ENCODE results near the gene AGRN. TPM values are rescaled to one million over a fixed set of nuclear protein-coding genes. Genes with fewer than 3 reads are reported as not detected.

The AGRN gene
- total RNA-seq, 1 experiment from 2014 or later = 134 TPM

DNA sequence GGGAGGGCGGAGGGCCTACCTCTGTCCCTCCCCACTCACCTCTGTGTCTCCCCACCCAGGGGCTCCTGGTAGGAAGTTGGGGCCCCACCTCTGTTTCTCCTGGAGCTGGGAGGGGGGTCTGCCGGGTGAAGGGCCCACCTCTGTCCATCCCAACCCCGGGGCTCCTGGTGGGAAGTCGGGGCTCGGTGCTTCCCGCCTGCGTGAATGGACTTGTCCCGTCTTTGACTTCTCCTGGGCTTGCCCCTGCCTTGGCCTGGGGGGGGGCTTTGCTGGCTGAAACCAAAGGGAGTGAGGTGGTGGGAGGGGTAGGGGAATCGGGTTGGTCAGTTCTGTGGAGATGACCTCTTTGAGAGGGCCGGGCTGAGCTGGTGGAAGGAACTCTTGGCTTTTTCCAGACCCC, 5.8 kb downstream of the AGRN start:
- no peak for ATAC-seq
- no peak for TF ChIP-seq CBX3 (IDR thresholded peaks at IDR 0.05; ENCODE audit: low read depth)
- TF ChIP-seq TCF7L2 (IDR thresholded peaks at IDR 0.05; ENCODE audit: borderline replicate concordance, extremely low read depth, insufficient read depth, insufficient read length) = no peak
- no peak for TF ChIP-seq RAD21 (IDR thresholded peaks at IDR 0.05; ENCODE audit: low read depth)
- TF ChIP-seq YY1 (IDR thresholded peaks at IDR 0.05; ENCODE audit: extremely low read depth, insufficient replicate concordance, low read depth, low read length) = no peak
- TF ChIP-seq ZFX (IDR thresholded peaks at IDR 0.05) = no peak
- no peak for TF ChIP-seq POLR2A (IDR thresholded peaks at IDR 0.05; ENCODE audit: borderline replicate concordance, extremely low read depth, insufficient read depth, insufficient read length)
- no peak for TF ChIP-seq EZH2phosphoT487 (IDR thresholded peaks at IDR 0.05; ENCODE audit: borderline replicate concordance)
- no peak for TF ChIP-seq SRF (IDR thresholded peaks at IDR 0.05; ENCODE audit: low read depth)
- TF ChIP-seq, protein P1, sequence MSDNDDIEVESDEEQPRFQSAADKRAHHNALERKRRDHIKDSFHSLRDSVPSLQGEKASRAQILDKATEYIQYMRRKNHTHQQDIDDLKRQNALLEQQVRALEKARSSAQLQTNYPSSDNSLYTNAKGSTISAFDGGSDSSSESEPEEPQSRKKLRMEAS (IDR thresholded peaks at IDR 0.05) = no peak
- TF ChIP-seq, protein P2, sequence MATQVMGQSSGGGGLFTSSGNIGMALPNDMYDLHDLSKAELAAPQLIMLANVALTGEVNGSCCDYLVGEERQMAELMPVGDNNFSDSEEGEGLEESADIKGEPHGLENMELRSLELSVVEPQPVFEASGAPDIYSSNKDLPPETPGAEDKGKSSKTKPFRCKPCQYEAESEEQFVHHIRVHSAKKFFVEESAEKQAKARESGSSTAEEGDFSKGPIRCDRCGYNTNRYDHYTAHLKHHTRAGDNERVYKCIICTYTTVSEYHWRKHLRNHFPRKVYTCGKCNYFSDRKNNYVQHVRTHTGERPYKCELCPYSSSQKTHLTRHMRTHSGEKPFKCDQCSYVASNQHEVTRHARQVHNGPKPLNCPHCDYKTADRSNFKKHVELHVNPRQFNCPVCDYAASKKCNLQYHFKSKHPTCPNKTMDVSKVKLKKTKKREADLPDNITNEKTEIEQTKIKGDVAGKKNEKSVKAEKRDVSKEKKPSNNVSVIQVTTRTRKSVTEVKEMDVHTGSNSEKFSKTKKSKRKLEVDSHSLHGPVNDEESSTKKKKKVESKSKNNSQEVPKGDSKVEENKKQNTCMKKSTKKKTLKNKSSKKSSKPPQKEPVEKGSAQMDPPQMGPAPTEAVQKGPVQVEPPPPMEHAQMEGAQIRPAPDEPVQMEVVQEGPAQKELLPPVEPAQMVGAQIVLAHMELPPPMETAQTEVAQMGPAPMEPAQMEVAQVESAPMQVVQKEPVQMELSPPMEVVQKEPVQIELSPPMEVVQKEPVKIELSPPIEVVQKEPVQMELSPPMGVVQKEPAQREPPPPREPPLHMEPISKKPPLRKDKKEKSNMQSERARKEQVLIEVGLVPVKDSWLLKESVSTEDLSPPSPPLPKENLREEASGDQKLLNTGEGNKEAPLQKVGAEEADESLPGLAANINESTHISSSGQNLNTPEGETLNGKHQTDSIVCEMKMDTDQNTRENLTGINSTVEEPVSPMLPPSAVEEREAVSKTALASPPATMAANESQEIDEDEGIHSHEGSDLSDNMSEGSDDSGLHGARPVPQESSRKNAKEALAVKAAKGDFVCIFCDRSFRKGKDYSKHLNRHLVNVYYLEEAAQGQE (IDR thresholded peaks at IDR 0.05; ENCODE audit: low read depth) = no peak

More for the DNA sequence above, 5.8 kb downstream of the AGRN start:
- no TSS peak for BruUV-seq (replicated peaks)
- intact Hi-C loops (cut with micrococcal nuclease) = no loop called here
- ChIA-PET POLR2A (no interaction called here), RAD21 (ENCODE audit: low non-redundant PET in 1 of 2, low total read pairs in 2 of 2, uncharacterized antibody in 2 of 2, unreplicated experiment in 2 of 2) (no interaction called here), CTCF (no interaction called here)
- no peak overlapping the region for H2AFZ ChIP-seq (ENCODE audit: low read depth, low read length, poor library complexity, severe bottlenecking)
- H4K20me1 ChIP-seq (ENCODE audit: insufficient read depth) = no peaks in the 10 kb centered on the region
- H3K9me3 ChIP-seq (ENCODE audit: control insufficient read depth in 1 of 2, insufficient read depth in 1 of 2, low read depth in 1 of 2, low read length in 2 of 2) = no peaks in the 10 kb centered on the region
- peaks cover 0 to 23% of the 10 kb centered on the region in 2 experiments; a peak in 2 of 4 replicates for H3K36me3 ChIP-seq (ENCODE audit: control insufficient read depth in 1 of 2, insufficient read depth in 2 of 2, low read length in 2 of 2)
- H3K4me2 ChIP-seq (ENCODE audit: low read length) = no peak overlapping the region
- no peak overlapping the region for H3K4me3 ChIP-seq (replicated peaks in 1 of 2; ENCODE audit: low read depth in 1 of 2, low read length in 2 of 2)
- H3K27me3 ChIP-seq (ENCODE audit: insufficient read depth, low read length) = no peaks in the 10 kb centered on the region
- no peak overlapping the region; the same call in 1 of the 2 replicates for H3K27ac ChIP-seq (ENCODE audit: low read depth, low read length)
- DNase-seq (ENCODE audit: low read depth, low spot score) = no peak
- H3K9me2 ChIP-seq (ENCODE audit: insufficient read depth) = no peaks in the 10 kb centered on the region
- H3K4me1 ChIP-seq (ENCODE audit: control insufficient read depth in 1 of 2, insufficient read depth in 2 of 2, low read length in 2 of 2) = peaks cover 33 to 52% of the 10 kb centered on the region in 2 experiments
- no peak overlapping the region for H3K9ac ChIP-seq (ENCODE audit: low read length)
- peaks cover 78% of the 10 kb centered on the region for H3K79me2 ChIP-seq (ENCODE audit: insufficient read depth, low read length)

Data from HCT116 (cell line).